LoVo (cell line): Measurements from ENCODE around the gene MBD6.
"Not testable (repeated sequence)": the region's sequence is repeated elsewhere in the genome, so short reads cannot be mapped to it uniquely, and the experiment has no call there.

Experiments
- DNase-seq: peaks from one replicate; pipeline ENCODE4 v3.0.0-alpha.2; 2016; ENCODE audit warnings: low spot score

Gene MBD6

DNA sequence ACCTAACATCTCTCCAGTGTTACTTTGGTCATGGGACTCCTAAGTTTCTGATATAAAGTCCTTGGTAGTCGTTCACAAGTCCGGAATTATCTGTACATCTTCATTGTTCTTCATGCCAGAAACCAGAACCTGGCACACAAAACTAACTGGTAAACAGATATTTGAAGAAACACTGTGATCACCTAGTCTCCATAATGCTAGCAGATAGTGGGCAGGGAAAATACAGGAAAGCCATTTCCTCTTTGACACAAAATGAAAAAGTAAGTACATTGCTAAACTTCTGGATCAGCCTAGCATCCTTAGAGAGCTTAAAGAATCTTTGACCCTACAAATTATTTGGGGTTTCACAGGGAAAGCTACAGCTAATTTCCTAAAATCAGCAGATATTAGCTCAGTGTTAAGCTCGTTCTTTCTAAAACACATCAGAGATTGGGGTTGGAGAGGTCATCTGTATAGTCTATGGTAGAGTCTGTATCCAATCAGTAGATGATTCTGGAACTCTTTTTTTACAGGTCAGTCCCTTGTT is 7.2 kb upstream of the MBD6 start:
- DNase-seq: no peak

DNA sequence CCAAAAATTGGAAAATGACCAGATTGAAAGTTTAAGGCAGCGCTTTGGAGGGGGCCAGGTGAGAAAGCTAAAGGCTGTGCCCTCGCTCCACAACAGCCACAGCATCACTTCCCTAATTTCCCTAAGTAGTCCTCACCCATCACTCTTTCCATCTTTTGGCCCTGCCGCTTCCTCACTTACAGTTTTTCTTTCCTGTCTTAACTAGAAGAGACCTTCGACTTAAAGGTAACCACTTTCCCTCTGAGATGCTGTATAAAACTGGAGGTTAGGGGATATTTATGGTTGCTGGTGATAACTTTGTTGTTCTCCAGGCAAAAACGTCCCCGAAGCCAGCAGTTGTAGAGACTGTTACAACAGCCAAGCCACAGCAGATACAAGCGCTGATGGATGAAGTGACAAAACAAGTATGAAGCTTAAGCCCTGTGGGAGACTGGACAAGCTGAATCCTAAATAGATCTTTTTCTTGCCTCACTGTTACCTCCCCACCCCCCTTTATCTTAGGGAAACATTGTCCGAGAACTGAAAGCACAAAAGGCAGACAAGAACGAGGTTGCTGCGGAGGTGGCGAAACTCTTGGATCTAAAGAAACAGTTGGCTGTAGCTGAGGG is 6.6 kb upstream of the MBD6 start:
- DNase-seq: peak; percentile 31

- DNase-seq: peak; percentile 29
Measured at GRCh38 chr12:57516617-57517153, 5.9 kb upstream of the MBD6 start.

- no peak for DNase-seq
Measured at GRCh38 chr12:57517187-57517586, 5.4 kb upstream of the MBD6 start.

GRCh38 chr12:57517718-57518117 is 4.9 kb upstream of the MBD6 start:
- not testable (repeated sequence) for DNase-seq

DNA sequence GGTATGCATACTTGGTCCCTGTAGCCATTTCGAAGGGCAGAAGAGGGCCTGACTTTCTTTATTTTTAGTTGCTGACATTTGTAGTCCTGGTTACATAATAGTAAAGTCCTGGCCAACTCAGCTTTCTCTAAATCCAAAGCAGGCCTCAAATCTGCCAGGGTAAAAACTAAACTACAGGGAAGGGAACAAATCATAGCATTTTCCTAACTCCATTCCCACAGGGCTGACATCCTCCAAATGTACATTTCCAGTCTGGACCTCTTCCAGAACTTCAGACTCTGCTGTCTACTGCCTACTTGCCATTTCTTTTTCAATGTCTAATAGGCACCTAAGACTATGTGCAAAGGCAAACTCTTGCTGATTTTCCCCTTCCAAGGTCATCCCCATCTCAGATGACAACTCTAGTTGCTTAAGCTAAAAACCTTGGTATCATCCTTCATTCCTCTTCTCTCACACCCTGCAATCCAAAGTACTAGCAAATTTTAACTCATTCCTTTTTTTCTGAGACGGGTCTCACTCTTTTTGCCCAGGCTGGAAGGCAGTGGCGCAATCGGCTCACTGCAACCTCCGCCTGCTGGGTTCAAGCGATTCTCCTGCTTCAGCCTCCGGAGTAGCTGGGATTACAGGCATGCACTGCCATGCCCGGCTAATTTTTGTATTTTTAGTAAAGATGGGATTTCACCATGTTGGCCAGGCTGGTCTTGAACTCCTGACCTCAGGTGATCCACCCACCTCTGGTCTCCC is 4.3 kb upstream of the MBD6 start:
- no peak for DNase-seq

DNA sequence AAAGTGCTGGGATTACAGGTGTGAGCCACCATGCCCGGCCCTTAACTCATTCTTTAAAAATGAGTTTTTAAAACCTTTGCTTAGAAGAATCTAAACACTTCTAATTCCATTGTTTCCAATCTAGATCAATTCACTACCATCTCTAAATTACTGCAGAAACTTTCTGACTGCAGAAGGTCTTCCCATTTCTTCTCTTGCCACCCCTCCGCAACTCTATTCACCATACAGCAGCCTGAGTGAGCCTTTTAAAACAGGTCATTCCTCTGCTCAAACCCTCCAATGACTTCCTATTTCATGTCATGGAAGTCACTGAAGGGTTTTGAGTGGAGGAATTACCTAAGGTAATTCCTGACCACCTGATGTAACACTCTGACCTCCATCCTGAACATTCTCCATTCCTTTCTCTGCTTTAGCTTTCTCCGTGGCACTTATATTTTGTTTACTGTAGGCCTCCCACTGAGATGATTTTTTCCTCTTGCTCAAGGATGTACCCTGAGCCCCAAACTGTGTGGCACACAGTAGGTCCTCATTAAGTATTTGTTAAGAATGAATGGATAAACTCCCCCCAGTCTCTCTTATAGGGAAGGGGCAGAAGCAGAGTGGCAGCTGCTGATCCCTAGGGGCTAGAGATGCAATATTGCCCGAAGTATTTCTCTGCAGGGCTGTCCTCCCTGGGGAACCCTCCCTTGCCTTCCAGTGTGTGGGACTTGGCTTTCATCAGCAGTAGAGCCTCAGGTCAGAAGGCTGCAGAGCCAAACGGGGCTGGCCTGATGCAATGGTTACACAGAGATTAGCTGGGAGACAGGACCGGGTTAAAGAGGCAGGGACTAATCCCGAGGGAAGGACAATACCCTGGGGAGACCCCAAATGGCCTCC is 3.5 kb upstream of the MBD6 start:
- peak; percentile 31 for DNase-seq

GRCh38 chr12:57519796-57520052 is 2.9 kb upstream of the MBD6 start:
- DNase-seq: peak; percentile 52

GRCh38 chr12:57520053-57520818 is 2.4 kb upstream of the MBD6 start, which contains the start of gene DDIT3:
TSS of gene DDIT3 (minus strand) at chr12:57520514. CDS start at chr12:57517406, 3,108 bp downstream.
- DNase-seq: peak; percentile 100

DNA sequence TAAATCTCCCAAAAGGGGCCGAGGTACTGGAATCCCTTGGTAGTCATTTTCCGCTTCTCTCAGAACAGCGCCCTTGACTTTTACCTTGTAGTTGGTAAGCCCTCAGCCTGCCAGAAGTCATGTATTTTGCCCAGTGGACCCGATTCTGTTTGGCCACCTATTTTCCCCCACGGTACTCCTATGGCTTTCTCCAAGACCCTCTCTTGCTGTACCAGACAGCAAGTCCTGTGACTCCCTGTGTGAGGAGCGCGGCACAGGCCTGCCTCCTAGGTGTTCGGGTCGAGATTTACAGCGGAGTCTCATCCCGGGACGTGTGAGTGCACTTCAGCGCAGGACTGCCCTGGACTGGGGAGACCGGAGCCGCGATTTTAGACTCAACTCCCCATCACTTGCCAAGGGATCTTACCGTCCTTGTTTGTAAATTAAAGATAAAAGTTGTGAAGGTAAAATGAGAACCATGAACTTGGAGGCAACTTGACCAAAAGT is 1.1 kb upstream of the MBD6 start:
- no peak for DNase-seq

GRCh38 chr12:57522887-57523705 is 472 bp downstream of the MBD6 start:
- no peak for DNase-seq

DNA sequence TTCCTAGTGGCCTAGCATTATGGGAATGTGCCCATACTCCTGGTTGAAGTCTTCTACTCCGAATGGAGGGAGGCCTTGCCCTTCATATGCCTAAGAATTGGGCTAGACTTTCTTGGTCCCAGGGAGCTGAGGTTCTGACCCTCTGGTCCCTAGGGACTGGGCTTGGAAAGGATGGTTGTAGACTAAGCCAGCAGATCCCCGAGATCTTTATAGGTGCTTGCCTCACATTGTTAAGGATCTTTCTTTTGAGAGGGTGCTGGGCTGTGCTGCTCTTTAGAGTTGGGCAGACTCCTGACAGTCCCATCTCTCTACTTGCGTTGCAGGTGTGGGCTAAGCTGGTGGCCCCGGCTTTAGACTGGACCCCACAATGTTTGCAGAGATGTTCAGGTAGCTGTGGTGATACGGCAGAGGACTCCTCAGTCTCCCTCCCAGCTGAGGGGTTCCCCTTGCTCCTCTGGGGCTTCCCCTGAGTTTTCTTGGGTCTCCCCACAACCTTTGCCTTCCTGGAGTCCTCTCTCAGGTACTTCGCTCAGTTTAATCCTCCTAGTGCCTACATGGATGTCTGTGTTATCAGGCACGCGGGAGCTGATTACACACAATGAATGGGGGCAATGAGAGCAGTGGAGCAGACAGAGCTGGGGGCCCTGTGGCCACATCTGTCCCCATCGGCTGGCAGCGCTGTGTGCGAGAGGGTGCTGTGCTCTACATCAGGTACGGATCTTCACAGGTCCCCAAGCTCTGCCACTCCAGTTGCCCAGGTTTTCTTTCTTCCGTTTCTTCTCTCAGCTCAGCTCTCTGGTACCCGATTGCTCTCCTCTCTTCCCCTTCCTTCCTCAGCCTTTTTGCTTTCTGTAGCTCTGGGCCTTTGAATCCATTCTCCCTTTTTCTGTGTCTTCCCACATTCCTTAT is 1.3 kb downstream of the MBD6 start:
- no peak for DNase-seq

- no peak for DNase-seq
Measured at GRCh38 chr12:57524814-57525614, 2.4 kb downstream of the MBD6 start.

DNA sequence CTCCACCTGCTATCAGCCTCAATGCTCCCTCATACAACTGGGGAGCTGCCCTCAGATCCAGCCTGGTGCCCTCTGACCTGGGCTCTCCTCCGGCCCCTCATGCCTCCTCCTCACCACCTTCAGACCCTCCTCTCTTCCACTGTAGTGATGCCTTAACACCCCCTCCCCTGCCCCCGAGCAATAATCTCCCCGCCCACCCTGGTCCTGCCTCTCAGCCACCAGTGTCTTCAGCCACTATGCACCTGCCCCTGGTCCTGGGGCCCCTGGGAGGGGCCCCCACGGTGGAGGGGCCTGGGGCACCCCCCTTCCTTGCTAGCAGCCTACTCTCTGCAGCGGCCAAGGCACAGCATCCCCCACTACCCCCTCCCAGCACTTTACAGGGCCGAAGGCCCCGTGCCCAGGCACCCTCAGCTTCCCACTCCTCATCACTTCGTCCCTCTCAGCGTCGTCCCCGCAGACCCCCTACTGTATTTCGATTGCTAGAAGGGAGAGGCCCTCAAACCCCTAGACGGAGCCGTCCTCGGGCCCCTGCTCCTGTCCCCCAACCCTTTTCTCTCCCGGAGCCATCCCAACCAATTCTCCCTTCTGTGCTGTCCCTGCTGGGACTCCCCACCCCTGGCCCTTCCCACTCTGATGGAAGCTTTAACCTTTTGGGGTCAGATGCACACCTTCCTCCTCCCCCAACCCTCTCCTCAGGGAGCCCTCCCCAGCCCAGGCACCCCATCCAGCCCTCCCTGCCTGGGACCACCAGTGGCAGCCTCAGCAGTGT is 3.2 kb downstream of the MBD6 start:
- no peak for DNase-seq

- no peak for DNase-seq
Measured at GRCh38 chr12:57526477-57527126, 4.0 kb downstream of the MBD6 start.

DNA sequence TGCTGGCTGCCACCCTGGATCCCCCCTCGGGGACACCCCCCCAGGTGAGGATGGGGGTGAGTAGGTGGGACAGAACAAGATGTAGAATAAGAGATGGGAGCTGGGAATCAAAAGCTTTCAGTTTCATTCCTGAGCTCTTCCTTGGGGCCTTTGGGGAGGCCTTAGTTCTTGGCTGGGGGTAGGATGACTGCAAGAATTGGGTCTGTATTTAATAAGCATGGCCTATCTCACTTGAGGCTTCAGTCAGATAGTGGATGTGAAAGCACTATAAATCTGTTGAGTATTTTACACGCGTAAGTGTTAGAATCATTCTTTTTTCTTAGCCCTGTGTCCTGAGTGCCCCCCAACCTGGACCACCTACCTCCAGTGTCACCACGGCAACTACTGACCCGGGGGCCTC is 4.6 kb downstream of the MBD6 start:
- DNase-seq: no peak

DNA sequence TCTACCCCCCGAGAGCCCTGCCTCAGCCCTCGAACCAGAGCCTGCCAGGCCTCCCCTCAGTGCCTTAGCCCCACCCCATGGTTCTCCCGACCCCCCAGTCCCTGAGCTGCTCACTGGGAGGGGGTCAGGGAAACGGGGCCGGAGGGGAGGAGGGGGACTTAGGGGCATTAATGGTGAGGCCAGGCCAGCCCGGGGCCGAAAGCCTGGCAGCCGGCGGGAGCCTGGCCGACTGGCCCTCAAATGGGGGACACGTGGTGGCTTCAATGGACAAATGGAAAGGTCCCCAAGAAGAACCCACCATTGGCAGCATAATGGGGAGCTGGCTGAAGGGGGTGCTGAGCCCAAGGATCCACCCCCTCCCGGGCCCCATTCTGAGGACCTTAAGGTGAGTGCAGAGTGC is 5.6 kb downstream of the MBD6 start:
- DNase-seq: no peak
